Hematopoietic multipotent progenitor cell treated with erythropoietin and hydrocortisone succinate and interleukin-3 and kit ligand, for 17 days (in vitro differentiated cells): ENCODE results near the gene RASA1.
"Not testable (repeated sequence)": the region's sequence is repeated elsewhere in the genome, so short reads cannot be mapped to it uniquely, and the experiment has no call there.

Experiments
- DNase-seq: peaks from one replicate; pipeline ENCODE4 v3.0.0-alpha.2; 2015; ENCODE audit warnings: low spot score

Gene RASA1

DNA sequence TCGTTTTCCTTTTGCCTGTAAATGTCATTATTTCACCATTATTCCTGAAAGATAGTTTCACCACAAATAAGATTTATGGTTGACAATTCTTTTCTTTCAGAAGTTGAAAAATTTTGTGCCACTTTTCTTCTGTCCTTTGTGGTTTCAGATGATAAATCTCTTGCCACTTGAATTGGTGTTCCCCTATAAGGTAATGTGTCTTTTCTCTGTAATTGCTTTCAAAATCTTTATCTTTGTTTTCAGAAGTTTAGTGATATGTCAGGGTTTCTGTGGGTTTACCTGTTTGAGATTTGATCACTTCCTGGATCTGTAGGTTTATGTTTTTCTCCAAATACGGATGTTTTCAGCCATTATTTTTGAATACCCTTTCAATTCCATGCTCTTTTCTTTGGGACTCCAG is 14.6 kb downstream of the RASA1 start:
- DNase-seq: no peak

GRCh38 chr5:87287266-87287665 is 19.6 kb downstream of the RASA1 start:
- not testable (repeated sequence) for DNase-seq

- DNase-seq: no peak
Observed at GRCh38 chr5:87298692-87299362, 31.1 kb downstream of the RASA1 start.

DNA sequence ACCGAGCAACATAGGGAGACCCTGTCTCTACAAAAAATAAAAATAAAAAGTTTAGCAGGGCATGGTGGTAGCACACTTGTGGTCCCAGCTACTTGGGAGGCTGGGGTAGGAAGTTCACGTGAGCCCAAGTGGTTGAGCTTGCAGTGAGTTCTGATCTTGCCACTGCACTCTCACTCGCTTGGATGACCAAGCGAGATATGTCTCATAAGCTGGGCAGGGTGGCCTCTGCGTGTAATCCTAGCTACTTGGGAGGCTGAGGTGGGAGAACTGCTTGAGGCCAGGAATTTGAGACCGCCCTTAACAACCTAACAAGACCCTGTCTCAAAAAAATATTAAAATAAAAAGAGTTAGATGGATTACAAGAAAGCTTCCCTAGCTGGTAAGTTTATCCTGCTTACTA is 32.5 kb downstream of the RASA1 start:
- no peak for DNase-seq

DNA sequence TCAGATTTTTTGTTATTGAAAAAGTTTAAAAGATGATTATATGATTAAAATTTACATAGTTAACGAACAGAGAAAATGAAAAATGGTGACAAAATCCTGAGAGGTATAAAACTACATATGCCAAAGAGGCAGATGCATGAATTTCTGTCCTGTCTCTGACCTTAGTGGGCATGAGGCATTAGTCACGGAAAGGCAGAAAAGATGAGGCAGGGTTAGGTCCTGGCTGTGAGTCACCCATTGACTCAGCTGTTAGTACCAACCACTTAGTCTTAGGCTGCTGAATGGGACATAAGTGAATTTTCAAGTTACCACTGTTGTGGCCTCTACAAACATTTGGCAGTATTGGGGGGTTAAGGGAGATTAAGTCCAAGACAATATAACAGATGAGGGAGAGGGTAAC is 33.1 kb downstream of the RASA1 start:
- DNase-seq: no peak

- no peak for DNase-seq
Observed at GRCh38 chr5:87302061-87302460, 34.4 kb downstream of the RASA1 start.

DNA sequence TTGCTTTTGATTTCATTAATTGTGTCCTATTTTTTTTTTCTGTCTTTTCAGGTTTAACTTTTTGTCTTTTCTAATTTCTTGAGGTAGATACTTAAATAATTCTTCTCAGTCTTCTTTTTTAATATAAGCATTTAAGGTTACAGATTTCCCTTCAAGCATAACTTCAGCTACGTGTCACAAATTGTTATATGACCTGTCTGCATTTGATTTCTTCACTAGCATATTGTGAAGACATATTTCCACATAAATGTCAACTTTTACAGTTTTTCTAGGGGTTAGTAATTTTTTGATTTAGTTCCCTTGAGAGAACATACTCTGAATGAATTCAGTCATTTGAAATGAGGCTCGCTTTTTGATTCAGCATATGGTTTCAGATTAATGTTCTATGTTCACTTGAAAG is 35.6 kb downstream of the RASA1 start:
- no peak for DNase-seq

- not testable (repeated sequence) for DNase-seq
Observed at GRCh38 chr5:87306090-87306489, 38.4 kb downstream of the RASA1 start.

DNA sequence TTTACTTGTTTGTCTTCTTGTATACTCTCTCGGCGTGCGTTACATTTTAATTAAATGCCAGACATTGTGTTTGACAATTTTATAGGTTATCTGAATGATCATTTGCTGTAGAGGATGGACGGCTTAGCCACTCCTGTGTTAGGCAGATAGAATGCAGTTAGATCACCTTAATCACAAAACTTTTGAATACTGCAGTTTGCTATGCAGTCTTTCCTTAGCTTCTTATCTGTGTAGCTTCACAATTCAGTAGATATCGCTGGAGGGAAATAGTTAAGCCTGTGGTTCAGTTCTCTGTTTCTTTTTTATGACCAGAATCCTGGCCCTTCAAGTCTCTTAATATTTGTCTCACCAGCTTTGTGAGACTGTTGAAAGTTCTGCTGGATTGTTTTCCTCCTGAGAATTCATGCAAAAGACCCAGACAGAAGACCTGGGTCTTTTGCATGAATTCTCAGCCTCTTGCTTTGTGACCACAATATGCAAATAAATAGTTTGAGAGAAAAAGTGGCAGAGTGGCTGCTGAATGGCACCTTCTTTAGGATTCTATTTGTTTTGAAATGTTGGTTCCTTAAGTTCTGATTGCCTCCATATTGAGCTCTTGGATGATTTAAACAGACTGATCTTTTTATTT is 40.2 kb downstream of the RASA1 start:
- DNase-seq: no peak

GRCh38 chr5:87311405-87312279 is 44.0 kb downstream of the RASA1 start:
- DNase-seq: no peak

- DNase-seq: no peak
Observed at GRCh38 chr5:87313216-87313615, 45.5 kb downstream of the RASA1 start.

DNA sequence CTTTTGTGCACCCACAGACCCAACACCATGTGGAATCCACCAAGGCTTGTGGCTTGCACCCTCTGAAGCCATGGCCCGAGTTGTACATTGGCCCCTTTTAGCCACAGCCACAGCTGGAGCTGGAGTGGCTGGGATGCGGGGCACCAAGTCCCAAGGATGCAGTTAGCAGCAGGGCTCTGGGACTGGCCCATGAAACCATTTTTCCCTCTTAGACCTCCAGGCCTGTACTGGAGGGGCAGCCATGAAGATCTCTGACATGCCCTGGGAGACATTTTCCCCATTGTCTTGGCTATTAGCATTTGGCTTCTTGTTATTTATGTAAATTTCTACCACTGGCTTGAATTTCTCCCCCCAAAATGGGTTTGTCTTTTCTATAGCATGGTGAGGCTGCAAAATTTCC is 51.8 kb downstream of the RASA1 start:
- DNase-seq: no peak

GRCh38 chr5:87321605-87322004 is 53.9 kb downstream of the RASA1 start:
- DNase-seq: no peak

GRCh38 chr5:87322381-87322780 is 54.7 kb downstream of the RASA1 start:
- no peak for DNase-seq

DNA sequence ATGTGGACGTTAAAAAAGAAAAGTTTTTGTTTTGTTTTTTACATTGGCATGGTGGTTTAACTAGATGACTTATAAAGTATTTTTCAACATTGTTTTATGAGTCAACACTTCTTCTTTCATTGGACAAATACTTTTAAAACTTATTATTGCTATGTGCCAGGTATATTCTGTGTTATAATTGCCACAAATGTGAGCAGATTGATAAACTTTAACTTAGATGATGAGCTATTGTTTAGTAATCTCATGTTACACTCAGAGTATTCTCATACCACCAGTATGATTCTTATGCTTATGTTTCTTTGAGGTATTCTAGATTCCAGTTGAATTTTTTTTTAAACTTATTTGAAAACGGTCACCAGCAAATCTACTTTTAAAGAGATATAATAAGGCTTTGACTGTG is 60.3 kb downstream of the RASA1 start:
- DNase-seq: no peak

DNA sequence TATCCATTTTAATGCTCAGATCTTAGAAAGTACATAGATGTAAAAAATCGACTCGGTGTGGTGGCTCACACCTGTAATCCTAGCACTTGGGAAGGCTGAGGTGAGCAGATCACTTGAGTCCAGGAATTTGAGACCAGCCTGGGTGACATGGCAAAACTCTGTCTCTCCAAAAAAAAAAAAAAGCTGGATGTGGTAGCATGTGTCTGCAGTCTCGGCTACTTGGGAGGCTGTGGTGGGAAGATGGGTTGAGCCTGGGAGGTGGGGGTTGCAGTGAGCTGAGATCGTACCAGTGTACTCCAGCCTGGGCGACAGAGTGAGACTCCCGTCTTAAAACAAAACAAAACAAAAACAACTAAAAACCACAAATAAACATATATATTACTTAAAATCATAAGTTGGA is 61.4 kb downstream of the RASA1 start:
- DNase-seq: no peak

DNA sequence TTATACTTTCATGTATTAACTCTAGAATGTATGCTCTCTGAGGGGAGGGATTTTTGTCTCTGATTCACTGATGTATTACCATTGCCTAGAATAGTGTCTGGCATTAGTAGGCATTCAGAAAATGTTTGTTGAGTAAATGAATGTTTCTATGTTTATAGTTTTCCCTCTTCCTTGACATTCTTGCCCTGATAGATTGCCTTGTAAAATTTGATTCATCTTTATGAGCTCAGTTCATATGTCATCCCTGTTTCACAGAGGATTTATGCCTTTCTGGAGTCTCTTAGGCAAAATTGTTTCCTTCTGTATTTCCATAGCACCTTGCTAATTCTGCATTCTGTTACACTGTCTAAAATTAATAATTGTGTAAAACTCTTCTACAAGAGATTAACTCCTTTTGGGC is 72.3 kb downstream of the RASA1 start:
- no peak for DNase-seq

GRCh38 chr5:87340716-87341115 is 73.0 kb downstream of the RASA1 start:
- no peak for DNase-seq

DNA sequence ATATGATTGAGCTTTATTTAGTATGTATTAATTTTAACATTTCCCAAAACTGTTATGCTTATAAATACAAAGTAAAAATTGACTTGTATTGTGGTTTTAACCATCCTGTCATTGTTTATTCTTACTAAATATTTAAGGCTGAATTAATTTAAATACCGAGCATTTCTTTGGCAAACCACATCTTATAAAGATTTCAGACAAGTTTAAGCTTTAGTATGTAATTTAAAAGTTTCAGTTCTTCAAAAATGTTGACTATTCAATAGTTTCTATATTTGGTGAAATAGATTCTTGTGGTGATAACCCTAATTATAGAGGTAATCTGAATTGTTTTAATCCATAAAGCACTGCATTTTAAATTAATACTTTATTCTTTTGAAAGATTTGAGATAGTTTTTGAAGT is 79.6 kb downstream of the RASA1 start:
- DNase-seq: no peak

GRCh38 chr5:87347841-87348240 is 80.2 kb downstream of the RASA1 start:
- no peak for DNase-seq

- no peak for DNase-seq
Observed at GRCh38 chr5:87354496-87354895, 86.8 kb downstream of the RASA1 start.

DNA sequence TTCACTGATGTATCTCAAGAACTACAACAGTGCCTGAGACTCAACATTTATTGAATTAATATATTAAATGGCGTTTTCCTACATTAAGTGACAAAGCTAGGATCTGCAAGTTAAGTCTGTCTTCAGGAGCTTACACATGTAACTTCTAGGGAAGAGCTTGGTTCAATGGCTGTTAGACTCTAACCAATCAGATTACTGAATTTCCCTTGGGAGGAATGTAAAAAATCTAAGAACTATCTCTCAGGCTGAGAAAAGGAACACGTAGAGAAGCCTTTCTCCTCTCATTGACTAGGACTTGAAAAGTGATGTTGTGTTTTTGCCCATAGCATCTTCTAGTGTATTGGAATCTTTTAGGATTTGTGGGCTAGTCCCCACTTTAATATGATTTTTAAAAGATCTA is 91.4 kb downstream of the RASA1 start:
- DNase-seq: no peak

DNA sequence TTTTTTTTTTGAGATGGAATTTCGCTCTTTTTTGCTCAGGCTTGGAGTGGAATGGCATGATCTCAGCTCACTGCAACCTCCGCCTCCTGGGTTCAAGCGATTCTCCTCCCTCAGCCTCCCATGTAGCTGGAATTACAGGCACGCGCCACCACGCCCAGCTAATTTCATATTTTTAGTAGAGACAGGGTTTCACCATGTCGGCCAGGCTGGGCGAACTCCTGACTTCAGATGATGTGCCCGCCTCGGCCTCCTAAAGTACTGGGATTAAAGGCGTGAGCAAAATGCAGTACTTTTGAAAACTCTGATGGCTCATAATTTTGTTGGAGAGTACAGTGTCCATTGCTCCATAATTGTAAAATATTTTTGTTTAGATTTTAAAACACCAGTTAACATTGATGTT is 92.4 kb downstream of the RASA1 start:
- DNase-seq: no peak
